ENCODE results near the gene MYZAP.

Gene MYZAP

DNA sequence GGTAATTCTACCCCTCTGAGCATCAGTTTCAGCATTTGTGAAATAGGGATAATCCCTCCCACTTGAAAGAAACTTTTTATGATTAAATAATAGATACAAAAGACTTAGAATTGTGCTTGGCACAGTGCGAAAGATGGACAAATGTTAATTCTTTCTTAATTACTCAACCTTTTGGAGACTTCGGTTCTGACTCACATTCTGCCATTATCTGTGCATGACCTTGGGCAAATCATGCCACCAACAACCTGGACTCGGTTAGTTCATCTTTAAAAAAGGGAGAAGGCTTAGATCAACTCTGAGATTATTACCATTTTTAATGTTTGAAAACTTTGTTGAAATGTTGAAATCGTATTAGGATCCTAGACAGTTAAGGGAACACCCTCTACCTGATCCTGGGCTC lies 74.2 kb downstream of the MYZAP start:
- DNase-seq: no peak

DNA sequence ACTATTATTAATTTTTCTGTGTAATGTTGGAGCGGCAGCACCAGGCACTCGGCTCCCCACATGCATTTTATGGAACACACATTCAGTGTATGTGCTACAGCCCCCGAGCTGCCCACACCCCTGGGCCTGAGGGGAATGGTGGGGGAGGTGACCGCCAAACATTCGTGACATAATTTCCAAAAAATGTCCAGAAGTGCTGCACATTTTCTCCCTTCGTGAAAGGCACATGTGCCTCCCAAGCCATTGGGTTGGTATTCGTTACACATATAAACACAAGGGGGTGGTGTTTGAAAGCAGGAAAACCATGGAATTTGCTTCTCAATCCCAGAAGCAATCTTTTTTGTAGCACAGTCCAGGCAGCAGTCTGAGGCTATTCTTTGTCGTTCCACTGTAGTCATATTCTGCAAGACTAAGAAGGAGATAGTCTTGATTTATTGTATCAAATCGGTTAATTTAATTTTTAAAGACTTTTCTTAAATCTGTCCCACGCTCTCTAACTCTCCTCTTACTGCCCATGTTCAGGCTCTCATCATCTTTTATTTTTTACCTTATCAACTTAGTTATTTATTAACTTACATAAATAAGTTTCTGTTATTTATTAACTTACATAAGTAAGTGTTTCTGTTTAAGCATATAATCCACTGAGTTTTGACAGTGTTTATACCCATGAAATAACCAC lies 75.6 kb downstream of the MYZAP start:
- DNase-seq: no peak

DNA sequence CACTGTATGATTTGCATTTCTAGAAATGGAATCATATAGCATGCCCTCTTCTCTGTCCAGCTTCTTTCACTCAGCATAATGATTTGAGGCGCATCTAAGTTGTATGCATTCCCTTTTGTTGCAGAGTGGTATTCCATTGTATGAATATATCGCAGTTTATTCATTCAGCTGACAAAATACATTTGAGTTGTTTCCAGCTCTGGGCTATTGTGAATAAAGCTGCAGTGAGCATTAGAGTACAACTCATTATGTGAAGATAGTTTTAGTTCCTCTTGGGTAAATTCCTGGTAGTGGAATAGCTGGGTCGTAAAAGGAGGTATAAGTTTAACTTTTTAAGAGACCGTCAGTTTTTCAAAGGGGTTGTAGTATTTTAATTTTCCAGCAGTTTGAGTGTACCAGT lies 76.3 kb downstream of the MYZAP start:
- DNase-seq: no peak

DNA sequence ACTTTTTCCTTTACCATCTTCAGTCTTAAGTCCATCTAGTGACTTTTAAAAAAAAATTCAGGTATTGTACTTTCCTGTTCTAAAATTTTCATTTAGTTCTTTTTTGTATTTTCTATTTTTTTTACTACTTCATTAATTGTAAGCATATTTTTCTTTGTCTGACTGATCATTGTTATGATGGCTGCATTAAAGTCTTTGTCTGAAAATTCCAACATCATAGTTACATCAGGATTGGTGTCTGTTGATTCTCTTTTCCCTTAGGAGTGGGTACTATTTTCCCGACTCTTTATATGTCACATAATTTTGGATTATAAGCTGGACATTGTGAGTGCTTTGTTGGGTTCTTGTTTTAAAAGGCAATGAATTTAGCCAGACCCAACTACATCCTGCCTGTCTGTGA lies 79.9 kb downstream of the MYZAP start:
- DNase-seq: no peak

DNA sequence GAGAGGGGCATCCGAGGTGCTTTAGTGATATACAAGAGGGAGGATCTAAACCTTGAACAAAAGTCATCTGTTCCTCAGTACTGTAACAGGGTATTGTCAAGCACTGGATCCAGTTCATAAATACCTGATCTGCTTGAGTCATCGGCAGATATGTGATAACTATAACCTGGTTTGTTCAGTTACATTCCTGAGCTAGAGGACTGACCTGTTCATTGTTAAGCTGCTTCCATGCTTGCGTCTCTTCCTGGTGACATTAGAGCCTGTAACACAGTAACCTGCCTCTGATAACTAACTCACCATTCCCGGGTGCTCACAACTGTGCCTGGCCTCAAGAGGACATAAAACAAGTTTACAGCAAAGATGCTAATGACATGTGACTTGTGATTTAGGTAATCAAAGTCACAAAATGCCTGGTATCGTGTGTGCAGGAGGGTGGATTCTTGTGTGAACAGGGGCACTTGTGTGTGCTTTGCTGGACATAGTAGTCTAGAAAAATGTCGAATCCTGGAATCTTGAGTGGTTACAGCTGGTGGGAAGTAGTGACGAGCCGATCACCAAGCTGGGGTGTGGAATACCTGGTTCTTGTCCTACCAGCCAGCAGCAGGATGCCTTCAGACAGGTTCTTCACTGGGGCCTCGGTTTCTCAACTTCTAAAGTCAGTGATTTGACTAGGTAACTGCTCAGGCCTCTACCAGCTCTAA lies 83.9 kb downstream of the MYZAP start:
- DNase-seq: no peak

DNA sequence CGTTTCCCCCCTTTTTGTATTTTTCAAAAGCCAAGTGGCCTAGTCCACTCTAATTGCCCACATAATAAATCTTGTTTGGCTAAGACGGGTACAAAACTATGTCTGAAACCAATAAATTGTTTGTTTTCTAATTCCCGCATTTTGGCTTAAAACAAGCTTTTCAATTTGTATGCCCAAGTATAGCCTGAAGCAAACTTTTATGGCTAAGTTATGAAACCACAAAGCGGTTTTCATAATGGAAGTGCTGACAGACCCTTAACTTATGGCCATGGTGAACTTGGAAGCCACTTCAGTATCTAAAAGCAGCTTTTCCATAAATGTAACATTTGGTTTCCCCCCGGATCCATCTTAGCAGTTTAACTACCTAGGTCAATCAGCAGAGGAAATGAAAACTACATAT lies 84.9 kb downstream of the MYZAP start:
- DNase-seq: no peak

DNA sequence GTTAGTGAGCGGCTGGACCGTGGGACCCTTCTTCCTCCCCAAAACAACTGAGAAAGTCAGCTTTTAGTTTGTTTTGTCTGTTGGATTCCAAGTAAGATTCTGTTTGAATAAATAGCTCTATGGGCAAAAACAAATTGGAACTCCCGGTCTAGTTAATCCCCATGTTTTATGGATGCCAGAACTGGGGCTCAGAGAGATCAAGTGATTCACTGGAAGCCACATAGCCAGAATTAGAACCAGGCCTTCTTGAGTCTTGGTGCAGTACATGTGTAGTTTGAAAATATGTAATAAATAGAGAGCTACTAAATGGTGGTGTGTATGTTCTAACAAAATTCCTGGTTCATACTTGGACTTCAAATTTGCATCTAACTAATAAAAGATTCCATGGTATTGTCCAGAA lies 85.5 kb downstream of the MYZAP start:
- no peak for DNase-seq

DNA sequence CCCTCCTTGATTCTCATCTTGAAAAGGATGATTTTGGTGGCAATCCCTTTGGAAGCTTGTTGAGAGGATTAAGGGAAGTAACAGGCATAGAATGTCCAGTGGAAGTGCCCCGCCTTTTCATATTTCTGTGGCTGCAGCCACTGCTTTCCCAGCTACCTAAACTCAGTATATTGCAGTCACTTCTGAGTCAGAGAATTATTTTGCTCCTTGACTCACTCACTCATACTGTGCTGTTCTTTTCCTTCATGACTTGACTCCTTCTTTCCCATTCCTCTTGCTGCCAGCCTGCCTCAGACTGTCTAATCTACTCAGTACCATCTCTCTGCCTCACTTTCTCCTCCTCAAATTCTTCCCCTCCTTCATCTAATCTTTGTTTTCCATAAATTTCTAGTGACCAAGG lies 88.3 kb downstream of the MYZAP start:
- peak; percentile 12 to 41 (median 17) for DNase-seq

DNA sequence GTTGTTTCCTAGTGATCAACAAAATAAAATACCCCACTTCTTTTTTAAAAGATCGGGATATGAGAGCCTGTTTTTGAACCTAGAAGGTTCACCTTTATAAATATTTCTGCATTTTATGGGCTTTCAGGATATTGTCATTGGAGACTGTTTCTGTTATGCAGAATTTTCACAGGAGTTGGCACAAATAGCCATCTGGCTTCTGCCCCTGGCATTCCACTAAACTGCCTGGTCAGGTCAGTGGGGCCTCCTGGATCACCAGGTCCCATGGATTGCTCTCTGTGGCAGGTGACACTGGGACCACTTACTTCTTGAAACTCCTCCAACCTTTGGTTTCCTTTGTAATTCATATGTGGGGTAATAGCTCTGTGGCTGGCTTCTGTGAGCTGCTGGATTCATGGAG lies 89.3 kb downstream of the MYZAP start:
- no peak for DNase-seq

DNA sequence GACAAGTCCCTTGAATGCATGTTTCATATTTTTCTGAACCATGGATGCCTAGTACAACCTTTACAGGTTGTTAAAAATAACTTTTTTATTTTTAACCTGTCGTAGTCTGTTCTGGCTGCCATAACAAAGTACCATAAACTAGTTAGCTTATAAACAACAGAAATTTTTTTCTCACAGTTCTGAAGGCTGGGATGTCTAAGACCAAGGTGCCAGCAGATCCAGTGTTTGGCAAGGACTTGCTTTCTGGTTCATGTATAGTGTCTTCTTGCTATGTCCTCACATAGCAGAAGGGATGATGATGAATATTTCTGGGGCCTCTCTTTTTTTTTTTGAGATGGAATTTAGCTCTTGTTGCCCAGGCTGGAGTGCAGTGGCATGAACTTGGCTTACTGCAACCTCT lies 91.8 kb downstream of the MYZAP start:
- DNase-seq: no peak

DNA sequence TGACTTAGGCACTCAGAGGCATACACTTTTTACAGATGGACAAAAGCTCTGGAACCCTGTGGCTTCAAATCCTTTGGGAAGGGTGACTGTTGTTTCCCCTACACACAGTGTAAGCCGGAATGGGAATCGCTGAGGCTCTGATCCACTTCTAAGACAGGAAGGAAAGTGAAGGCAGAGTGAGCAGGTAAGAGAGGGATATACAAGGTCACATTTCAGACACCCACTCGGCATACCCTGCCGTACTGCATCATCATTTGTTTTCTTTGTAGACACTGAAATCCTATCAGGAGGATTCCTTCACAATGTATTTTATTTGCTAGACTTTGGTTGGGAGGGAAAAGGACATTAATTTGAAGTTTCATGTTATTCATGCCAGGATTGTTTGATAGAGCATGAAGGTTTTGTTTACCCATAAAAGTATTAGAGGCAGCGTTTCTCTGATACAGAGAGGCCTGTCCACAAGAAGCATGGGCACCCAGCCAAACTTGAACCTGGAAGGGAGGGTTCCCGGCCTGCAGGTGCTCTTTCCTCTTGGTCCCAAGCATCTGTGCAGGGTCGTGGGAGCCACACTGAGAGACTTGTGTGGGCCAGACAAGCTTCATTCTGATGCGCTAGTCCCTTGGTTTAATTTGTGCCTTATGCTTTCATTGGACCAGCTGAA lies 92.9 kb downstream of the MYZAP start:
- no peak for DNase-seq

DNA sequence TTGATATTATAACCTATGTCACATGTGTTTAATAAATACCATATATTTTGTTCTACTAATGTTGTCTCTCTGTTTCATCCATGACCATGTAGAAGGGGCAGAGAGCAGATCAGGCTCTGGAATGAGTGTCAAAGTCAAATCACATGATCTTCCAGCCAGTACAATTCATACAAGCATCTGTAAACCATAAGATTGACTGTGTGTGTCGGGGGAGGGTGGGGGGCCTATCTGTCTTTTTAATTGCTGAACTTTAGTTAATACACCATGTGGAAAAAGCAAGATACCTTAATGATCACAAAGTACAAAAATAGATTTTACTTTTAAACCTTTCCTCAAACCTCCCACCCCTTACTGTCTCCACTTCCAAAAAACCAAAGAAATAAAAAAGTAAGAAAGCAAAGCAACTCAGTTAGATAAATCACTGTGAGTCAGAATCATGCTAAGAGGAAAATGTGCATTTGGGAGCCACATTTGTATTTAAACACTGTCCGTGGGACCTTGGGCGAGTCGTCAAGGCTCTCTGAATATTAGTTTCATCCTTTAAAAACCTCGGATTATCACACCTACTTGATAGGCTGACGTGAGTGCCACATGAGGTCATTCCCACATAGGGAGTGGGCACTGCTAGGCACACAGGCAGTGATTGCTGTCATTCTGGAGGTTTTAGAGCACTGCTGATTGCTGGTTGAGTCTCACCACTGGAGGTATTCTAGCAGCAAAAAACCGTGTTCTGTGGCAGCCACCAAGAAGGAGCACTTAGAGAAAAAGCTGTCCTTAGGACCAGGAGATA lies 93.8 kb downstream of the MYZAP start:
- DNase-seq: no peak

DNA sequence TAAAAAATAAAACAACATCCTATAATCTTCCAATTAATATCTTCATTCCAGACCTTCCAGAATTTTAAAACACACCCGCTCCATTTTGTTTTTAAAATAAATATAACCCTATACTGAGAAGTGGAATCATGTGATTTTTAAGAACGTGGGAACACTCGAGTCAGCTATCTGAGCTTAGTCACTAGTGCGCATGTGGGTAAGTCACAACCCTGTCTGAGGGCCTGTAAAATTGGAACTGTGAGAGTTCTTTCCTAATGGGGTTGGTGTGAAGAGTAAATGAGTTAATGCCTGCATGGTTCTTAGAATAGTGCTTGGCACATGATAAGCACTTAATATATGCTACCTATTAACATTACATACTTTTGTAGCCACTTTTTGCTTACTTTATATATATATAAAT lies 95.0 kb downstream of the MYZAP start:
- DNase-seq: peak; percentile 8 to 39 (median 38)

DNA sequence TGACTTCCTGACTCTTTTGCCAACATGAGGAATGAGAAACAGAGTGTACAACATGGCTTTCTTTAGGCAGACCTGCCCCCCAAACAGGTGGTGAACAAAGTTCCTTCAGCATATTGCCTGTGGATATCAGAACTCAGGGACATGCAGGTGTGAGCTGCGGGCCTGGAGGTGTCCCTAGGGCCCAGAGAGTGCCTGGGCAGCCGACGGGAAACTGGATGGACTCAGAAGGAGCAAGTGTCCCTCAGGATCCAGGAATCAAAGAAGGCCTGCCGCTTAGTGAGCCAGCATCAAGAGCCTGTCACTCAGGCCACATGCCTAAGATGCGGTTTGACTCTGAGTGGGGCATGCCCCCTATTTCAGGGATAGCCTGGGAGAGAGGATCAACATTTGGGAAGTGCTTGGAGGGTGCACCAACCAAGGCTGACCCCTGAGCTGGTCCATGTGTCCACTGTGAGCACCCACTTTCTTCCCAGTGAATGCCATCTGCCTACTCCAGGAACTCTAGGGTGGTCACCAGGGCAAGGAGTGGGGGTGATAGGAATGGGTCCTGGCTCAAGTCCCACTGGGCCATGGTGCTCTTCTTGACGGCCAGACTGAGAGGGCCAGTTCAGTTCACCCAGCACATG lies 98.8 kb downstream of the MYZAP start:
- no peak for DNase-seq

DNA sequence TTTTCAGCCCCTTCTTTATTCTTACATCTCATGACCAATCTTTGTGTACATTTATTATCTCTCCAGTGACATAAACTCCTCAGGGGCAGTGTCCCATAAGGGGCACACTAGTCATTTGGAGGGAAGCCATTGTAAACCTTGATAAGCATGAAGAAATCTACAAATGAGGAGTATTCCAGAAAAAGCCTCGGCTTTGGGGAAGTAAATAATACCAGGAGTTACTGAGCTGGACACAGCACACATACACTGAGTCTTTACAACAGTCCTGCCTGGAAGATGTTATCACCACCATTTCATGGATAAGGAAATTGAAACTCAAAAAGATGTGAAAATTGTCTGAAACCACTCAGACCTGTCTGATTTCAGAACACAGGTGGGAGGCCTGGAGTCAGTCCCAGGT lies 99.4 kb downstream of the MYZAP start:
- no peak for DNase-seq

DNA sequence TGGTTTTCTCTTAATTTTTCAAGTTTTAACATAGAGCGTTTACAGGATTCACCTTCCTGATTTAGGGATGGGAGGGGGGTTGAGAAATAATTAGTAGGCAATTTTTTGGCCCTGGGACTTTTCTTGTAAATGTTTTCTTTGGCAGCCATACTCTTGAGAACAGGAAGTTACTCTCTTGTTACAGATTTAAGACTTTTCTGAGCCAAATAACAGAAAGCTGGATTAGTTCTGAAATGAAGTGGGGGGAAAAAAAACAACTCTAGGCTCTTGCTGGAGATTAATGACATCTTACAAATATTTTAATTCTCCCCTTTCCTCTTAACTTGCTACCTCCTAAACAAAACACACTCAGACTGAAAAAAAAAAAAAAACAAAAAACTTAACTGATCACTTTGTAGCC lies 101.0 kb downstream of the MYZAP start:
- no peak for DNase-seq

DNA sequence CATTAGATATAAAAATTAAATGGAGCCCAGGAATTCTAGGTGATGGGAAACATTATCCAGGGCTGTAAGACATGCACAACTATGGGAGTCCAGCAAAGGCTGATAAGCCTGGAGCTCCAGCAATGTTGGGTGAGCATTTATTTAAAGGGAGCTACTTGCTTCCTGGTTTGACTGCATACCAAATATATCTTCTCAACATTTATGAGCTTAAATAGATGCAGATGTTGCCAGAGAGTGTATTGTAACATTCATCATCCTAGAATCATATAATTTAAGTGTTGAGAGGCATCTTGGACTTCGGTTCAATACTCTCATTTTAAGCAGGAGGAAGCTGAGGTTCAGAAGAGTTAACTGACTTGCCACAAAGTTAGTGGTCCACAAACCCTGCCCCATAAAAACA lies 102.6 kb downstream of the MYZAP start:
- DNase-seq: no peak

DNA sequence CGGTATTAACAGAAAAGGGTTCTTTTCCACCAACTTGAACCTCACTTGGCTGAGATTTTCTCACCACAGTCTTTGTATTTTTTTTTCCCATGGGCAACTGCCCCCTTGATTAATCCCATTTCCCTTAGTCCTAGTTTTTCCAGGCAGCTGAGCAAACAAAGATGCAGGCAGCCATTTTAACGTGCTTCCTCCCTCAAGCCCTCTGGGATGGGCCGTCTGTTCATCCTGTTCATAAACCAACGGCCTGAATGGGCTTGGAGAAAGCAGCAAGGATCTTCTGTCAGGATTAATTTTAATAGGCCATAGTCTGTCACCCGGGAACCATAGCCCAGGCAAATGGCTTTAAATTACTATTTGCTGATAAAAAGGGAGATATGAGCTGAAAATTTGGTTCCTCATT lies 104.4 kb downstream of the MYZAP start:
- DNase-seq: no peak

DNA sequence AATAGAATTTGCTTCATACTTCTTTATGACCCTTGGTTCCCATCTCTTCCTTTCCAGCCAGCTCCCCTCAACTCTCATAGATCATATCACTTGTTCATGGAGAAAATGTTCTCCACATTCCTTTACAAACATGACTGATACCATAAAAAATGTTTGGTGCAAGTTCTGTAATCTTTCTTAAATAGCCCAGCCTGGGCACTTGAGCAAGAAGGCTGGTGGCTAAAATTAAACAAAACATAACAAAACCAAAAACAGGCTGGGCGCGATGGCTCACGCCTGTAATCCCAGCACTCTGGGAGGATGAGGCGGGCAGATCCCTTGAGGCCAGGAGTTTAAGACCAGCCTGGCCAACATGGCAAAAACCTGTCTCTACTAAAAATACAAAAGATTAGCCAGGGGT lies 105.9 kb downstream of the MYZAP start:
- no peak for DNase-seq

DNA sequence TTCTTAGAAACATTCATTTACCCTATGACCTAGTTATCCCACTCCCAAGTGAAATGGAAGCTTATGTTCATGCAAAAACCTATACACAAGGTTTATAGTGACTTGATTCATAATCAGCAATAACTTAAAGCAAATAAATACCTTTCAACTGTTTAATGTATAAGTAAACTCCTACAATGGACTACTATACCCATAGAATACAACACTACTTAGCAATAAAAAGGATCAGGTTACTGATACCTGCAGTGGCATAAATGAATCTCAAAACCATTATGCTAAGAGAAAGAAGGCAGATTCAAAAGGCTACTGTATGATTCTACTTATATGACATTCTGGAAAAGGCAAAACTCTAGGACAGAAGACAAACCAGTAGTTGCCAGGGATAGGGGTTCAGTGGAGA lies 106.5 kb downstream of the MYZAP start:
- DNase-seq: no peak

DNA sequence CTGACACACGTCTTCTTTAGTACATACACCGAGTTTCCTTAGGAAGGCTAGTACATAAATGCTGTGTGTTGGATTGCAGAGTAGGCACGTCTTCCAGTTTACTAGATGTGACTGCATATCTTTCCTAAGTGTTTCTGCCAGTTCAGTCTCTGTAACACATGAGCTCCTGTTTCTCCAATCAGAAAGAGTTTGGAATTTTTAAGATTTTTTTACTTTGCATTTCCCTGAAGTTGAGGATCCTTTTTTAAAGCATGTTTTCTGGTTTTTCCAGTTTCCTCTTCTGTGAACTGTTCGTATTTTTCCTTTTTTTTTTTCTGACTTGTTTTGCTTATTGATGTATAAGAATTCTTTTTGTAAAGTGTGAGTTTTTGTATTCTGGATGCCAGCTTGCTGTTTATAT lies 107.3 kb downstream of the MYZAP start:
- peak in 2 of 3 donors; percentile 35 to 63 for DNase-seq

DNA sequence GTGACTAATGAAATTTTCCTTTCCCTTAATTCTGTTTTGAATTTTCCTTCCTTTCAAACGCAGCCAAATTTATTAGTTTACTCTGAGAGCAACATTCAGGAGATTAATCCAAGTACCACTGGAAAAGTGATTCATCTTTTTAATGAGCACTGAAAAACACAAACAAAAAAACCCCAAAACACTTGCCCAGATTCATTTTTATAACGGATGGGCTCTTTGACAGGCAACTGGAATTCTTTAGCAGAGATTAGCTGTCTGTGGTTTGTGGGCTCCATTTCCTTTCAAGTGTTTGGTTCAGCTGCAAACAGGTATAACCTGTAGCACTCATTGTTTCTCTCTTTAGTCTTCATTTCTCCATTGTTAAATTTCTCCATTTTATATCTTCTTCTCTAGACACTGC lies 111.7 kb downstream of the MYZAP start:
- DNase-seq: no peak

DNA sequence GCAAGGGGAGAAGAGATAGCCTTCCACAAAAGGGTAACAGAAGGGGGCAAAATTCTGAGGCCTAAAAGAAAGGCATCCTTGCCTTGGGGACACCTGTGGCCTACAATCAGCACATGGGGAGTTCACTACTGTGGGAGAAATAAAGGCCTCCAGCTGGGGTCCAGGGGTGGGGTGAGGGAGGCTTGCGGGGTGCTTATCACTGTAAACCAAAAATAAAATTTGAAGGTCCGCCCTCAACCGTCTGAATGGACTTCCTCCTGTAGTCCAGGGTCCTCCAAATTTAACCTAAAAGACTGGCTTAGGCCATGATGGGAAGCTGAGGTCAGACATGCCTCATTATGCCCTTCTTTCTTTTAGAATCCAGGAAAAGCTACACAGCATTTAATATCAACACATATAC lies 112.7 kb downstream of the MYZAP start:
- no peak for DNase-seq

Data from suppressor macrophage treated with lipopolysaccharide for 1 hour (primary cell).